ENCODE data around the gene KCNT2. TPM values are rescaled to one million over a fixed set of nuclear protein-coding genes. Genes with fewer than 3 reads are reported as not detected.

KCNT2 gene
- total and polyA plus RNA-seq, 4 donors: 11.2 to 43.1 (median 23.3) TPM

DNA sequence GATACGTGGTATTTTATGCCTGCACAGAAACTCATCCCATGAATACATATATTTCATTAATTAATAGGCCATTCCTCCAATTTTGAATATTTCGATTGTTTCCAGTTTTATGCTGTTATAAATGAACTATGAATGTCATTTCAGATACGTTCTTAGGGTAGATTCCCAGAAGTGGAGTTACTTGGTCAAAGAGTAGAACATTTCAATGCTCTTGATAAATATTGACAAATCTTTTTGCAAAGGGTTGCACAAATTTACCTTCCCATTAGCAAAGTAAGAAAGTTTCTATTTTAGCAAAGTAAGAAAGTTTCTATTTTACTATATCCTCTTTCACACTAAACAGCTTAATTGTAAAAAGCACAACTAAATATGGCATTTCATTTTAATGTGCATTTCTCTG, 48.9 kb downstream of the KCNT2 start:
- Histone ChIP-seq H3K36me3 (ENCODE audit: control insufficient read depth, insufficient read depth, low read length) (no peaks in the 10 kb centered on the region), H3K9me3 (ENCODE audit: control insufficient read depth, insufficient read depth, low read length) (peaks cover 9% of the 10 kb centered on the region), H3K27me3 (ENCODE audit: control insufficient read depth, insufficient read depth, low read length) (no peaks in the 10 kb centered on the region), H3K27ac (ENCODE audit: low read depth, low read length) (no peak overlapping the region), H3K4me3 (ENCODE audit: low read depth, low read length) (no peak overlapping the region), H3K4me1 (ENCODE audit: control insufficient read depth, insufficient read depth, low read length) (no peaks in the 10 kb centered on the region)
- no peak for DNase-seq (ENCODE audit: low read depth in 4 of 6, low spot score in 6 of 6)
- WGBS (ENCODE audit: insufficient coverage): no CpG with 5 or more reads among the region's 3 CpGs

DNA sequence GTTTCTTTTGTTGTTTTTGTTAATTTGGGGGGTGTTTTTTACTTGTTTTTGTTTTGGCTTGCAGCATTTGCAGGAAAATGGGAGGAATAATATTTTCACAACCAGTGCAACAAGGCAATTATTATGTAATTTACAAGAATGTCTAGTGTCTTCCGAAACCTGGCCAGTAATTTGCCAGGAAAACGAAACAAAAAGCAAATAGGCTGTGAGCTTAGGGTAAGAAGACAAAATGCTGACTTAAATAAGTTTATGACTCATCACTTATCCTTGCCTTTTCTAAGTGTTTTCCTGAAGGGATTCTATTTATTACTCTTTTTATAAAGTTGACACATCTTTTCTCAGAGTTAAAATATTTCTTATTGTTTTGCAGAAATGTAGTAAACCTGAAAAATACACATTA, 49.8 kb downstream of the KCNT2 start:
- Histone ChIP-seq H3K27me3 (ENCODE audit: control insufficient read depth, insufficient read depth, low read length) (no peaks in the 10 kb centered on the region), H3K36me3 (ENCODE audit: control insufficient read depth, insufficient read depth, low read length) (no peaks in the 10 kb centered on the region), H3K4me1 (ENCODE audit: control insufficient read depth, insufficient read depth, low read length) (no peaks in the 10 kb centered on the region), H3K9me3 (ENCODE audit: control insufficient read depth, insufficient read depth, low read length) (peaks cover 8% of the 10 kb centered on the region), H3K4me3 (ENCODE audit: low read depth, low read length) (peak overlapping the region; percentile 2), H3K27ac (ENCODE audit: low read depth, low read length) (no peak overlapping the region)
- WGBS (ENCODE audit: insufficient coverage): no CpG with 5 or more reads among the region's 2 CpGs
- DNase-seq (ENCODE audit: low read depth in 4 of 6, low spot score in 6 of 6): peak in 1 of 6 donors; percentile 25

GRCh38 chr1:196557797-196558196, 50.4 kb downstream of the KCNT2 start:
- Histone ChIP-seq H3K36me3 (ENCODE audit: control insufficient read depth, insufficient read depth, low read length) (no peaks in the 10 kb centered on the region), H3K9me3 (ENCODE audit: control insufficient read depth, insufficient read depth, low read length) (peaks cover 6% of the 10 kb centered on the region), H3K27me3 (ENCODE audit: control insufficient read depth, insufficient read depth, low read length) (no peaks in the 10 kb centered on the region), H3K4me1 (ENCODE audit: control insufficient read depth, insufficient read depth, low read length) (no peaks in the 10 kb centered on the region), H3K27ac (ENCODE audit: low read depth, low read length) (no peak overlapping the region), H3K4me3 (ENCODE audit: low read depth, low read length) (no peak overlapping the region)
- DNase-seq (ENCODE audit: low read depth in 4 of 6, low spot score in 6 of 6): no peak
- no CpG with 5 or more reads among the region's 2 CpGs for WGBS (ENCODE audit: insufficient coverage)

GRCh38 chr1:196550731-196551130, 57.5 kb downstream of the KCNT2 start:
- no peak for DNase-seq (ENCODE audit: low read depth in 4 of 6, low spot score in 6 of 6)
- Histone ChIP-seq H3K4me1 (ENCODE audit: control insufficient read depth, insufficient read depth, low read length) (no peaks in the 10 kb centered on the region), H3K9me3 (ENCODE audit: control insufficient read depth, insufficient read depth, low read length) (peaks cover 4% of the 10 kb centered on the region), H3K27ac (ENCODE audit: low read depth, low read length) (no peak overlapping the region), H3K36me3 (ENCODE audit: control insufficient read depth, insufficient read depth, low read length) (no peaks in the 10 kb centered on the region), H3K27me3 (ENCODE audit: control insufficient read depth, insufficient read depth, low read length) (no peaks in the 10 kb centered on the region), H3K4me3 (ENCODE audit: low read depth, low read length) (no peak overlapping the region)

DNA sequence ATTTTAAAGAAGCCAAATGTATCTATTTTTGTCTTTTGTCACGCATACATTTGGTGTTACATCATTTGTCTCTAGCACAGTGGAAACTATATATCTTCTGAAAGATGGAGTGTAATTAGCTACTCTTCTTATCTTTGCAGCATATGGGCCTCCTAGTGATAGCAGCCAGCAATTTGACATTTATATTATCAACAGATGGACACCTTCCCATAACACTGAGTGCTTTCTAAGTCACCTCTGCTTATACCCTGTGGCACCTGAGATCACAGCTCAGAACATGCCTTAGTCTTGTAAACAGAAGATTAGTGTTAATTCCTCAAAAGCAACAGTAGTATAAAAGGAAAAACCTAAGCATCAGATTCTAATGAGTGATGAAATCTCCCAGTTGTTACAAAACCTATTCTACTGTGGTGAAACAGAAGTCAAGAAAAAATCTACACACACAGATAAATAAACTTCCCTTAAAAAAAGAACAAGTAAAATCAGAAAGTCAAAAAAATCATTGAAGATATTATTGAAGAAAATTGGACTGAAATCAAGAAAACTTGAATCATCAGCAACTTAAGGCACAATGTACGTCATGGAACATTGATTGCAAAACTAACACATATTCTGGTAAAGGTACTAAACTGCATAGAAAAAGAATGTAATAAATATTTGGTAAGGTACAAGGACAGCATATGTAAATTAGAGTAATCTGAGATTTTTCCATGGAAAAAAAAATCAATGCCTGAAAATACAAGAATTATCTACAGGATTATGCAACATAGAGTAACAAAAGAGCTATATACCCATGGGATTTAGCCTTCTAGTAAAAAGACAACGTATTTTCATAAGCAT, 61.7 kb downstream of the KCNT2 start:
- Histone ChIP-seq H3K9me3 (ENCODE audit: control insufficient read depth, insufficient read depth, low read length) (no peaks in the 10 kb centered on the region), H3K36me3 (ENCODE audit: control insufficient read depth, insufficient read depth, low read length) (no peaks in the 10 kb centered on the region), H3K27ac (ENCODE audit: low read depth, low read length) (no peak overlapping the region), H3K4me1 (ENCODE audit: control insufficient read depth, insufficient read depth, low read length) (no peaks in the 10 kb centered on the region), H3K27me3 (ENCODE audit: control insufficient read depth, insufficient read depth, low read length) (no peaks in the 10 kb centered on the region), H3K4me3 (ENCODE audit: low read depth, low read length) (no peak overlapping the region)
- WGBS (ENCODE audit: insufficient coverage): no CpG with 5 or more reads among the region's 3 CpGs
- peak in 1 of 6 donors; percentile 20 for DNase-seq (ENCODE audit: low read depth in 4 of 6, low spot score in 6 of 6)

- WGBS (ENCODE audit: insufficient coverage): no CpG with 5 or more reads among the region's 1 CpG
- H3K4me1 ChIP-seq (ENCODE audit: control insufficient read depth, insufficient read depth, low read length): no peaks in the 10 kb centered on the region
- H3K4me3 ChIP-seq (ENCODE audit: low read depth, low read length): no peak overlapping the region
- H3K36me3 ChIP-seq (ENCODE audit: control insufficient read depth, insufficient read depth, low read length): no peaks in the 10 kb centered on the region
- no peaks in the 10 kb centered on the region for H3K9me3 ChIP-seq (ENCODE audit: control insufficient read depth, insufficient read depth, low read length)
- H3K27me3 ChIP-seq (ENCODE audit: control insufficient read depth, insufficient read depth, low read length): no peaks in the 10 kb centered on the region
- DNase-seq (ENCODE audit: low read depth in 4 of 6, low spot score in 6 of 6): no peak
- H3K27ac ChIP-seq (ENCODE audit: low read depth, low read length): peak overlapping the region; percentile 29
Measured at GRCh38 chr1:196545222-196545621, 63.0 kb downstream of the KCNT2 start.

- no peaks in the 10 kb centered on the region for H3K27me3 ChIP-seq (ENCODE audit: control insufficient read depth, insufficient read depth, low read length)
- no CpG with 5 or more reads among the region's 1 CpG for WGBS (ENCODE audit: insufficient coverage)
- H3K4me1 ChIP-seq (ENCODE audit: control insufficient read depth, insufficient read depth, low read length): no peaks in the 10 kb centered on the region
- H3K27ac ChIP-seq (ENCODE audit: low read depth, low read length): peak overlapping the region; percentile 29
- peak in 2 of 6 donors; percentile 24 to 49 for DNase-seq (ENCODE audit: low read depth in 4 of 6, low spot score in 6 of 6)
- no peak overlapping the region for H3K4me3 ChIP-seq (ENCODE audit: low read depth, low read length)
- no peaks in the 10 kb centered on the region for H3K36me3 ChIP-seq (ENCODE audit: control insufficient read depth, insufficient read depth, low read length)
- H3K9me3 ChIP-seq (ENCODE audit: control insufficient read depth, insufficient read depth, low read length): no peaks in the 10 kb centered on the region
Measured at GRCh38 chr1:196544617-196545016, 63.6 kb downstream of the KCNT2 start.

DNA sequence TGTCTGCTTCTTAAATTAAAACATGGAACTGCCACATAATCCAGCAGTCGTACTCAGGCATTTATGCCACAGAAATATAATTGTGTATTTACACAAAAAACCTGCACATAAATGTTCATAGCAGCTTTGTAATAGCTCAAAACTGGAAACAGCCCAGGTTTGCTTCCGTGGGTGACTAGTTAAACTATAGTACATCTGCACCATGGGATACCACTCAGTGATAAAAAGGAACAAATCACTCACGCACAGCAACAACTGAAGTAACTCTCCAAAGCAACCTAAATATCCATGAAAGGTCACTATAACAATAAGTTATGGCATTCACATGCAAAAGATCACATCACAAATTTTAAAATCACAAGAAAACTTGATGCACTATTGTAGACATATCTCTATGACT, 64.4 kb downstream of the KCNT2 start:
- 39% methylated on average over 2 of the region's 3 CpGs for WGBS (ENCODE audit: insufficient coverage)
- no peaks in the 10 kb centered on the region for H3K36me3 ChIP-seq (ENCODE audit: control insufficient read depth, insufficient read depth, low read length)
- no peaks in the 10 kb centered on the region for H3K27me3 ChIP-seq (ENCODE audit: control insufficient read depth, insufficient read depth, low read length)
- no peak overlapping the region for H3K27ac ChIP-seq (ENCODE audit: low read depth, low read length)
- no peaks in the 10 kb centered on the region for H3K4me1 ChIP-seq (ENCODE audit: control insufficient read depth, insufficient read depth, low read length)
- H3K4me3 ChIP-seq (ENCODE audit: low read depth, low read length): no peak overlapping the region
- H3K9me3 ChIP-seq (ENCODE audit: control insufficient read depth, insufficient read depth, low read length): no peaks in the 10 kb centered on the region
- DNase-seq (ENCODE audit: low read depth in 4 of 6, low spot score in 6 of 6): peak in 1 of 6 donors; percentile 19

GRCh38 chr1:196538473-196538872, 69.8 kb downstream of the KCNT2 start:
- WGBS (ENCODE audit: insufficient coverage): no CpG with 5 or more reads among the region's 4 CpGs
- H3K4me1 ChIP-seq (ENCODE audit: control insufficient read depth, insufficient read depth, low read length): no peaks in the 10 kb centered on the region
- no peak for DNase-seq (ENCODE audit: low read depth in 4 of 6, low spot score in 6 of 6)
- H3K4me3 ChIP-seq (ENCODE audit: low read depth, low read length): no peak overlapping the region
- peaks cover 26% of the 10 kb centered on the region for H3K9me3 ChIP-seq (ENCODE audit: control insufficient read depth, insufficient read depth, low read length)
- H3K27me3 ChIP-seq (ENCODE audit: control insufficient read depth, insufficient read depth, low read length): no peaks in the 10 kb centered on the region
- H3K27ac ChIP-seq (ENCODE audit: low read depth, low read length): no peak overlapping the region
- H3K36me3 ChIP-seq (ENCODE audit: control insufficient read depth, insufficient read depth, low read length): no peaks in the 10 kb centered on the region

DNA sequence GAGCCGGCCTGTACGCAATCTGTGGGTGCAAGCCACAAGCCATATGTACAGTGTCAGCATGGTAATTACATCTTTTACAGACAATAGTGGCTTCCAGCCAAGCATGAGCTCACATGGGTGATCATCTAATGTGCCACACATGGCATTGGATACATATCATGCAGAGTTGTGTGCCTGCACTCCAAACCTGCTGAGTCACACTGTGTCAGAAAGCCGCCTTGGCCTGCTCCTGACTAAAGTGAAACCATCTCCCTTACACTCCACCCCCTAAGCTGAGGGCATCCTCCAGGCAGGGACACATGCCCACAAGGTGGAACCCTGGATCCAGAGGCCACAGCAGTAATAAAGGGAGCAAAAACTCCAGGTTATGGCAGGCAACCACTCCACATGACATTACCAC, 72.5 kb downstream of the KCNT2 start:
- DNase-seq (ENCODE audit: low read depth in 4 of 6, low spot score in 6 of 6): peak in 1 of 6 donors; percentile 41
- no peaks in the 10 kb centered on the region for H3K27me3 ChIP-seq (ENCODE audit: control insufficient read depth, insufficient read depth, low read length)
- no peaks in the 10 kb centered on the region for H3K4me1 ChIP-seq (ENCODE audit: control insufficient read depth, insufficient read depth, low read length)
- WGBS (ENCODE audit: insufficient coverage): 79% methylated on average over 3 of the region's 3 CpGs
- H3K9me3 ChIP-seq (ENCODE audit: control insufficient read depth, insufficient read depth, low read length): peaks cover 26% of the 10 kb centered on the region
- no peaks in the 10 kb centered on the region for H3K36me3 ChIP-seq (ENCODE audit: control insufficient read depth, insufficient read depth, low read length)
- no peak overlapping the region for H3K4me3 ChIP-seq (ENCODE audit: low read depth, low read length)
- no peak overlapping the region for H3K27ac ChIP-seq (ENCODE audit: low read depth, low read length)

All from spinal cord (tissue), 10 donors.